CD14-positive monocyte (primary cell): ENCODE measurements around the gene GNLY. TPM values are rescaled to one million over a fixed set of nuclear protein-coding genes. Genes with fewer than 3 reads are reported as not detected.

ENCODE experiments used
- DNase-seq, 3 donors: peaks; one replicate each; pipeline ENCODE4 v3.0.0-alpha.2; 2011 to 2022
- H2AFZ ChIP-seq: 2 replicates; pipeline ENCODE4 v1.6.0; 2012; ENCODE audit warnings: mild to moderate bottlenecking, low read depth, low read length, inconsistent platforms; ENCODE audit not compliant: insufficient read depth, poor library complexity, severe bottlenecking
- H3K27ac ChIP-seq, 2 donors: 1 replicate in 1 of 2; 2 replicates in 1 of 2; pipeline ENCODE4 v1.5.1; 2012 to 2013; ENCODE audit warnings: low read length in 2 of 2, control low read depth in 1 of 2, inconsistent platforms in 1 of 2, low read depth in 1 of 2, mild to moderate bottlenecking in 1 of 2
- H3K27me3 ChIP-seq, 2 donors: one replicate each; pipeline versions ENCODE4 v1.6.0 to v1.6.1; 2011 to 2013; ENCODE audit warnings: low read length in 2 of 2; ENCODE audit not compliant: control insufficient read depth in 2 of 2, insufficient read depth in 2 of 2
- H3K36me3 ChIP-seq, 2 donors: replicated peaks in 1 of 2; 1 replicate in 1 of 2; 2 replicates in 1 of 2; pipeline versions ENCODE4 v1.5.1 to v1.6.1; 2012 to 2013; ENCODE audit warnings: low read length in 2 of 2, control low read depth in 1 of 2, inconsistent platforms in 1 of 2, mild to moderate bottlenecking in 1 of 2; ENCODE audit not compliant: insufficient read depth in 2 of 2, control insufficient read depth in 1 of 2
- H3K4me1 ChIP-seq, 2 donors: 1 replicate in 1 of 2; 2 replicates in 1 of 2; pipeline versions ENCODE4 v1.5.1 to v1.6.1; 2012 to 2013; ENCODE audit warnings: low read length in 2 of 2, control low read depth in 1 of 2, inconsistent platforms in 1 of 2, mild to moderate bottlenecking in 1 of 2, moderate library complexity in 1 of 2; ENCODE audit not compliant: insufficient read depth in 2 of 2, control insufficient read depth in 1 of 2
- H3K4me2 ChIP-seq: replicated peaks from 2 replicates; pipeline ENCODE3; 2012; ENCODE audit warnings: low read length, moderate library complexity, mild to moderate bottlenecking; ENCODE audit not compliant: poor library complexity, severe bottlenecking; ENCODE audit errors: extremely low read depth
- H3K4me3 ChIP-seq, 3 experiments: fragments of 200-600 bp in 1 of 3; sonication (generic) in 1 of 3; replicated peaks in 1 of 3; 1 replicate in 2 of 3; 2 replicates in 1 of 3; pipeline ENCODE4 v1.5.1; 2011 to 2013; ENCODE audit warnings: low read length in 3 of 3, mild to moderate bottlenecking in 3 of 3, control low read depth in 2 of 3, low read depth in 2 of 3, inconsistent platforms in 1 of 3, moderate library complexity in 1 of 3
- H3K79me2 ChIP-seq: 2 replicates; pipeline ENCODE4 v1.6.0; 2012; ENCODE audit warnings: mild to moderate bottlenecking, control low read depth, inconsistent platforms, low read length, moderate library complexity; ENCODE audit not compliant: insufficient read depth
- H3K9ac ChIP-seq: 2 replicates; pipeline ENCODE4 v1.6.0; 2017; ENCODE audit warnings: low read length, mild to moderate bottlenecking; ENCODE audit not compliant: insufficient read depth, poor library complexity, severe bottlenecking
- H3K9me3 ChIP-seq, 2 donors: replicated peaks in 1 of 2; 1 replicate in 1 of 2; 2 replicates in 1 of 2; pipeline versions ENCODE4 v1.5.1 to v1.6.1; 2012 to 2013; ENCODE audit warnings: low read length in 2 of 2, control low read depth in 1 of 2; ENCODE audit not compliant: control insufficient read depth in 1 of 2, insufficient read depth in 1 of 2
- H4K20me1 ChIP-seq: 2 replicates; pipeline ENCODE4 v1.6.0; 2012; ENCODE audit warnings: mild to moderate bottlenecking, low read length, control low read depth, moderate library complexity; ENCODE audit not compliant: insufficient read depth
- H3K27ac Mint-ChIP-seq, 7 donors: one replicate each; pipeline ENCODE4 v1.8.0; 2020; ENCODE audit warnings: mild to moderate bottlenecking in 7 of 7, mixed read lengths in 7 of 7, moderate library complexity in 6 of 7, inconsistent platforms in 2 of 7
- H3K27me3 Mint-ChIP-seq, 3 donors: one replicate each; pipeline ENCODE4 v1.8.0; 2021 to 2022; ENCODE audit warnings: low read depth in 3 of 3, mild to moderate bottlenecking in 3 of 3, mixed read lengths in 3 of 3, moderate library complexity in 3 of 3, inconsistent platforms in 1 of 3
- H3K36me3 Mint-ChIP-seq, 2 donors: one replicate each; pipeline ENCODE4 v1.8.0; 2020; ENCODE audit warnings: mixed read lengths in 2 of 2, inconsistent platforms in 1 of 2, mild to moderate bottlenecking in 1 of 2
- H3K4me1 Mint-ChIP-seq: one replicate; pipeline ENCODE4 v1.8.0; 2020; ENCODE audit warnings: mild to moderate bottlenecking, mixed read lengths
- H3K4me3 Mint-ChIP-seq, 2 donors: one replicate each; pipeline ENCODE4 v1.8.0; 2020; ENCODE audit warnings: mild to moderate bottlenecking in 2 of 2, mixed read lengths in 2 of 2, moderate library complexity in 1 of 2
- H3K9me3 Mint-ChIP-seq, 7 donors: one replicate each; pipeline ENCODE4 v1.8.0; 2020 to 2022; ENCODE audit warnings: mixed read lengths in 7 of 7, mild to moderate bottlenecking in 6 of 7, moderate library complexity in 6 of 7, inconsistent platforms in 2 of 7
- WGBS: methylation state at CpG from one replicate; pipeline ENCODE4 v1.1.5; 2013; ENCODE audit warnings: missing lambda C conversion rate; ENCODE audit not compliant: insufficient coverage; 5-methylcytosine and 5-hydroxymethylcytosine counted together
- intact Hi-C, 2 donors: fragments of 100-400 bp; cut with micrococcal nuclease; formaldehyde crosslinking; loops; one replicate each; pipeline versions ENCODE4 v1.15.0 to v1.15.1; 2023
- polyA plus RNA-seq, 3 donors: library from polyadenylated mRNA; depleted of rRNA in 1 of 3; unstranded in 2 of 3; stranded (reverse) in 1 of 3; fragments of 300-500 nt in 2 of 3; fragments of >200 nt in 1 of 3; fragmentation: Illumina TruSeq in 2 of 3; gene quantifications; 1 replicate in 2 of 3; 2 replicates in 1 of 3; pipeline ENCODE4 v1.2.3, GENCODE V29; 2012 to 2021
- TF ChIP-seq, protein P1 (sequence below): fragments of 200-600 bp; IDR thresholded peaks from one replicate; pipeline ENCODE4 v1.8.0; 2022; ENCODE audit warnings: antibody characterized with exemption, mild to moderate bottlenecking

GNLY gene
- polyA plus RNA-seq, 3 donors, result 4.6 to 13.2 (median 11.1) TPM

DNA sequence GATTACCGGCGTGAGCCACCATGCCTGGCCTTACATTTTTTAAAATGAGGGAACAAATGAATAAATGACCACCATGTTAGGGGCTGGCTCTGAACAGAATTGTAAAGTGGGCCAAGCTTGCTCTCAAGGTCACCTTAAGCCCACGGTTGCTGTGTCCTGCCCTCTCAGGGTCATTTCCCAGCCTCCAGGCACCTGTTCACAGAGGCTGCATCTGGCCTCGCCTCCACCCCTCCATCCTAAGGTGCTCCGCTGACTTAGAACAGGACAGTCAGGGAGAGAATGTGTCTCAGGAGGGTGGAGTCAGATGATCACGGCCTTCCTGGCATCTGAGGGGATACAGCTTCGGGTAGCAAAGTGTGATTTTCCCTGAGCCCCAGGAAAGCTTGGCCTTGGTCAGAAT, 33.4 kb upstream of the GNLY start:
- Histone ChIP-seq H3K9ac (no peak overlapping the region), H3K4me2 (no peak overlapping the region), H3K9me3 (no peaks in the 10 kb centered on the region), H4K20me1 (no peaks in the 10 kb centered on the region), H3K79me2 (no peaks in the 10 kb centered on the region), H2AFZ (no peak overlapping the region), H3K27ac (no peak overlapping the region), H3K4me3 (no peak overlapping the region), H3K36me3 (peaks cover 20 to 23% of the 10 kb centered on the region in 2 donors), H3K4me1 (peaks cover 2 to 7% of the 10 kb centered on the region in 2 donors), H3K27me3 (no peaks in the 10 kb centered on the region)
- 82% methylated on average over 3 of the region's 7 CpGs for WGBS
- Mint-ChIP-seq H3K27ac (no peak overlapping the region), H3K36me3 (peaks cover 31 to 45% of the 10 kb centered on the region in 2 donors), H3K9me3 (peaks cover 0 to 2% (median 0%) of the 10 kb centered on the region in 7 donors), H3K4me1 (peaks cover 7% of the 10 kb centered on the region), H3K4me3 (no peak overlapping the region), H3K27me3 (no peaks in the 10 kb centered on the region)
- DNase-seq, result no peak
- intact Hi-C loops, result no loop called here
- TF ChIP-seq, protein P1, sequence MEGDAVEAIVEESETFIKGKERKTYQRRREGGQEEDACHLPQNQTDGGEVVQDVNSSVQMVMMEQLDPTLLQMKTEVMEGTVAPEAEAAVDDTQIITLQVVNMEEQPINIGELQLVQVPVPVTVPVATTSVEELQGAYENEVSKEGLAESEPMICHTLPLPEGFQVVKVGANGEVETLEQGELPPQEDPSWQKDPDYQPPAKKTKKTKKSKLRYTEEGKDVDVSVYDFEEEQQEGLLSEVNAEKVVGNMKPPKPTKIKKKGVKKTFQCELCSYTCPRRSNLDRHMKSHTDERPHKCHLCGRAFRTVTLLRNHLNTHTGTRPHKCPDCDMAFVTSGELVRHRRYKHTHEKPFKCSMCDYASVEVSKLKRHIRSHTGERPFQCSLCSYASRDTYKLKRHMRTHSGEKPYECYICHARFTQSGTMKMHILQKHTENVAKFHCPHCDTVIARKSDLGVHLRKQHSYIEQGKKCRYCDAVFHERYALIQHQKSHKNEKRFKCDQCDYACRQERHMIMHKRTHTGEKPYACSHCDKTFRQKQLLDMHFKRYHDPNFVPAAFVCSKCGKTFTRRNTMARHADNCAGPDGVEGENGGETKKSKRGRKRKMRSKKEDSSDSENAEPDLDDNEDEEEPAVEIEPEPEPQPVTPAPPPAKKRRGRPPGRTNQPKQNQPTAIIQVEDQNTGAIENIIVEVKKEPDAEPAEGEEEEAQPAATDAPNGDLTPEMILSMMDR, result no peak

DNA sequence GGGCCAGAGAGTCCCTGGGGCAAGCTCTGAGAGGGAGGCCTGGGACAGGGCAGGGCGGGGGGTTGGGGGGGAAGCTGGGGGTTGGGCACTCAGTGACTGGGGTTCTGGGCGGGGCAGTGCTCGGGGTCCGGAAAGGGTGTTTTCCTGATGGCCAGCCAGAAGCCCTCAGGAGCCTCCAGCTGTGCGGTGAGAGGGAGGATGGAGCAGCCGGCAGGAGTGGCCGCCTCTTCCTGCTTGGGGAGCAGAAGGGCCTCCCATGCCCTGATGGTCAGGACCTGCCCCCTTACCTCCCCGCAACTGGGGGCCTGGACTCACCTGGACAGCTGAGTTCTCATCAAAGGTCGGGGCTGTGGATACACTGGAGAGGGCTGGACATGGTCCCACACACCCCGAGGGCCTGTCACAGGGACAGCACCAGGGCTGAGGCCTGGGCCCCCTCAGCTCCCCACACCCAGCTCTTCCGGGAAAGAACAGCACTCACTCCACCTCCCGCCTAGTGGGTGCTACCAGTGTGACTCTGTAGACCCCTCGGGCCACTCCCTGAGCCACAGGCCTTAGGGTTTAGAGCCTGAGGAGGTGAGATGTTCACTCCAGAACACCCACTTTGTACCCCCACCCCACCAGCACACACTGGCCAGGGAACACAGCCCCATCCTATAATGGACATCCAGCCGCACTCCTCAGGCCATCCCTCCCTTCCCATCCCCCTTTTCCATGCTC, 32.9 kb upstream of the GNLY start:
- intact Hi-C loops, result no loop called here
- peak overlapping the region in 1 of 7 donors; percentile 77 for H3K27ac Mint-ChIP-seq
- H3K79me2 ChIP-seq, result no peaks in the 10 kb centered on the region

More for the DNA sequence above, 32.9 kb upstream of the GNLY start:
- H2AFZ ChIP-seq, result no peak overlapping the region
- H3K27me3 ChIP-seq, result no peaks in the 10 kb centered on the region
- peaks cover 13% of the 10 kb centered on the region for H3K4me1 Mint-ChIP-seq
- H3K36me3 Mint-ChIP-seq, result peaks cover 25 to 40% of the 10 kb centered on the region in 2 donors
- no peak overlapping the region for H3K27ac ChIP-seq
- no peak overlapping the region for H3K4me3 ChIP-seq
- no peaks in the 10 kb centered on the region for H3K27me3 Mint-ChIP-seq
- H3K4me2 ChIP-seq, result no peak overlapping the region
- H3K4me1 ChIP-seq, result peaks cover 7 to 12% of the 10 kb centered on the region in 2 donors
- H3K9me3 Mint-ChIP-seq, result peaks cover 0 to 2% (median 0%) of the 10 kb centered on the region in 7 donors
- H4K20me1 ChIP-seq, result no peaks in the 10 kb centered on the region
- no peak for DNase-seq
- H3K4me3 Mint-ChIP-seq, result no peak overlapping the region
- peaks cover 14 to 17% of the 10 kb centered on the region in 2 donors for H3K36me3 ChIP-seq
- H3K9ac ChIP-seq, result peak overlapping the region; percentile 27
- no peaks in the 10 kb centered on the region for H3K9me3 ChIP-seq
- WGBS, result 58% methylated on average over 11 of the region's 14 CpGs
- TF ChIP-seq, protein P1, result no peak
